Cerebellar nuclear complex (tissue), 1 donor: Measurements from ENCODE around the gene RDH13.
"Not testable (repeated sequence)": the region's sequence is repeated elsewhere in the genome, so short reads cannot be mapped to it uniquely, and the experiment has no call there.

Experiments used
- DNase-seq, 2 experiments: peaks; one replicate each; lab custom pipeline; 2025; lab: John Stamatoyannopoulos, UW

Gene RDH13

GRCh38 chr19:55014714-55015113 is 48.2 kb downstream of the RDH13 start:
- DNase-seq: no peak

DNA sequence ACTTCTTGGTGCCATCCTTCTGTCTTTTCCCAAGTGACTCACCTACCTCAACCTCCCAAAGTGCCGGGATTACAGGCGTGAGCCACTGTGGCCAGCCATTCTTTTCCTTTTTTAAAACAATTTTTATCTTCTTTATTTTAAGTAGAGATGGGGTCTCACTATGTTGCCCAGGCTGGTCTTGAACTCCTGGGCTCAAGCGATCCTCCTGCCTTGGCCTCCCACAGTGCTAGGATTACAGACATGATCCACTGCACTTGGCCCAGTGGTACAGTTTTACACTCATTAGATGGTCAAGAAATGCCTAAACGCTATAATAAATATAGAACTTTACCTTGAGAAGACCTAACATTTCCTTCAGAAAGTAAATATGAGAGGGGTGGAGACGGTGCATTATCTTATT is 49.4 kb downstream of the RDH13 start:
- no peak for DNase-seq

- no peak for DNase-seq
Measured at GRCh38 chr19:55012306-55012705, 50.6 kb downstream of the RDH13 start.

- DNase-seq: not testable (repeated sequence)
Measured at GRCh38 chr19:55010561-55010960, 52.4 kb downstream of the RDH13 start.

DNA sequence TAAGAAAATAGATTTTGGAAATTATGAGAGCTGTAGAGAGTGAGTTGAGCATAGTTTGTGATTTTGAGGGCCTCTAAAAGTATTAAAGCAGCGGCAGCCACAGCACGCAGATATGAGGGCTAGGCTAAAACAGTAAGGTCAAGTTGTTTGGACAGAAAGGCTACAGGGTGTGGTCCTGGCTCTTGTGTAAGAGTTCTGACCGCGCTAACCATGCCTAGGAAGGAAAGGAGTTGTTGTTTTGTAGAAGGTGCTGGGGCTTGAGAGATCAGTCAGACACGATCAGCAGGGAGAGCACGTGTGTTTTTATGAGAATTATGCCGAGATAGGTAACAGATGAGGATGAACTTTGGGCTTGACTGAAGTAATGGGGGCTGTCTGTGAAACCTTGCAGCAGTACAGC is 54.2 kb downstream of the RDH13 start:
- not testable (repeated sequence) for DNase-seq

DNA sequence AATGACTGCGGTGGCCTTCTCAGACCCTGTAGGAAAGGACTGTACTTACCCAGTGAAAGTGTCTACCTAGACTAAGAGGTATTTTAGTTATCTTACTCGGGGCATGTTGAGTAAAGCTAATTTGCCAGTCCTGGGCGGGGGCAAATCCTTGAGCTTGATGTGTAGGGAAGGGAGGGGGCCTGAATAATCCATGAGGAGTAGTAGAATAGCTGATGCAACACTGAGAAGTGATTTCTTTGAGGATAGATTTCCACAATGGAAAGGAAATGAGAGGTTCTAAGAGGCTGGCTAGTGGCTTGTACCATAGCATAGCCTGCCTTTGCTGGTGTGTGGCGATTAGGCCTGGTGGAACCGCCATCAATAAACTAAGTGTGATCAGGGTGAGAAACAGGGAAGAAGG is 54.8 kb downstream of the RDH13 start:
- not testable (repeated sequence) for DNase-seq

DNA sequence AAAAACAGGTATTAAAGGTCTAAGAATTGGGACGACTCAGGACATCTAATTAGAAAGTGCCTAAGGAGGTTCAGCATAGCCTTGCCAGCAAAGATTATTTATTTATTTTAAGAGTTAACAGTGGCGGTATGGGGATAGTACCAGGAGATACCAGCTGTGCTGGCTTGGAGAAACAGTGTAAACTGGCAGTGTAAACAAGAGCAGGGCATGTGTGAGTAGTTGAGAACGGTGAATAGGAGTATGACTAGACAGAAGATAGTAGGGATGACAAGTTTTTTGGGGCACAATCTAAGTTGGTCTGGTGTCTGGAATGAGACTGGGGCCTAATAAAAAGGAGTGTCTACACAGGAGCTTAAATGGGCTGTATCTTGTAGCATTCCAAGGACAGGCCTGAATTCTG is 55.4 kb downstream of the RDH13 start:
- not testable (repeated sequence) for DNase-seq

GRCh38 chr19:55006795-55007194 is 56.2 kb downstream of the RDH13 start:
- DNase-seq: not testable (repeated sequence)

DNA sequence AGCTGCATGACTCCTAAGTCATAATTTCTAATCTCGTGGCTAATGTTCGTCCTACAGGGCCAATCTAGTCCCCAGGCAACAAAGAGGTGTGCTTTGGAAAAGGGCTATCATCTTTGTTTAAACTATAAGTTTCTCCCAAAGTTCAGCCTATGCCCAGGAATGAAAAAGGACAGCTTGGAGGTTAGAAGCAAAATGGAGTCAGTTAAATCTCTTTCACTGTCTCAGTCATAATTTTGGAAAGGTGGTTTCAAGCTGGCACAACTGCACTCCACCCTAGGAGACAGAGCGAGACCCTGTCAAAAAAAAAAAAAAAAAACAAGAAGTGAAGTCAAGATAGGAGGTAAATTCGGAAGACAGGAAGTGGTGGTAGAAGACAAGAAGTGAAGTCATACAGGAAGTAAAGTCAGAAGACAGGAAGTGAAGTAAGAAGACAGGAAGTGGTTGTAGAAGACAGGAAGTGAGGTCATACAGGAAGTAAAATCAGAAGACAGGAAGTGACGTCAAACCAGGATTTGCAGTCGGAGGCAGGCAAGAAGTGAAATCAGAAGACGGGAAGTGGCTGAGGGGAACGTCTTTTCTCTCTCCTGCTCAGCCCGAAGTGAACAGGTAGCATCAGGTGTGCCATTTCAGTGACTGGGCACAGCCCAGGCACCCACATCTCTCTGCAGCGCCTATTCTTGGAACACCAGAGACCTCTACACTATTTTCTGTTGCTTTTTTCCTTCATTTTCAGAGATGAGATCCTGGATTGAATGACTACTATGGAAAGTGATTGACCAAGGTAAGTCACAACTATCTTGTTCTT is 57.1 kb downstream of the RDH13 start:
- no peak for DNase-seq

- no peak for DNase-seq
Measured at GRCh38 chr19:55000761-55001160, 62.2 kb downstream of the RDH13 start.

DNA sequence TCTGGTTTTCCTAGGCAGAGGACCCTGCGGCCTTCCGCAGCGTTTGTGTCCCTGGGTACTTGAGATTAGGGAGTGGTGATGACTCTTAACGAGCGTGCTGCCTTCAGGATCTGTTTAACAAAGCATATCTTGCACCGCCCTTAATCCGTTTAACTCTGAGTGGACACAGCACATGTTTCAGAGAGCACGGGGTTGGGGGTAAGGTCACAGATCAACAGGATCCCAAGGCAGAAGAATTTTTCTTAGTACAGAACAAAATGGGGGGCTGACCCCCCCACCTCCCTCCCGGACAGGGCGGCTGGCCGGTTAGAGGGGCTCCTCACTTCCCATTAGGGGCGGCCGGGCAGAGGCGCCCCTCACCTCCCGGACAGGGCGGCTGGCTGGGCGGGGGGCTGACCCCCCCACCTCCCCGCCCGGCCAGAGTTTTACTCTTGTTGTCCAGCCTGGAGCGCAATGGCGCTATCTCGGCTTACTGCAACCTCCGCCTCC is 64.2 kb downstream of the RDH13 start:
- DNase-seq: not testable (repeated sequence)

DNA sequence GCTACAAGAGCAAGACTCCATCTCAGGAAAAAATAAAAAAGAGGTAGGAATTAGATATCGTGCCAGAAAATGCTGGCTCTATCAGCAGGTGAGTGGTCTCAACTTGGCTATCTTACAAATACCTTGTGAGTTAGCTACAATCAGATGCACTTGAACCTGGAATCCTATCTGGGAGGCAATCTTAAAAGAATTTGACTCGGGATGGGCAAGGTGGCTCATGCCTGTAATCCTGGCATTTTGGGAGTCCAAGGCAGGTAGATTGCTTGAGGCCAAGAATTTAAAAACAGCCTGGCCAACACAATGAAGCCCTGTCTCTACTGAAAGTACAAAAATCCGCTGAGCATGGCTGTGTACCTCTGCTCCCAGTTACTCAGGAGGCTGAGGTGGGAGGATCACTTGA is 67.4 kb downstream of the RDH13 start:
- DNase-seq: no peak
